H9 (cell line): ENCODE measurements around the gene PELI2. TPM values are rescaled to one million over a fixed set of nuclear protein-coding genes. Genes with fewer than 3 reads are reported as not detected.

Source experiments
- DNase-seq: peaks from one replicate; pipeline ENCODE4 v3.0.0-alpha.2; 2017
- H2AFZ ChIP-seq: one replicate; pipeline ENCODE4 v1.6.1; 2013; ENCODE audit warnings: mild to moderate bottlenecking, low read length, control low read depth, moderate library complexity
- H2AK5ac ChIP-seq: 2 replicates; pipeline ENCODE4 v1.6.1; 2013; ENCODE audit warnings: low read length, control low read depth, mixed read lengths; ENCODE audit not compliant: insufficient read length
- H2BK120ac ChIP-seq: one replicate; pipeline ENCODE4 v1.6.1; 2013; ENCODE audit warnings: low read depth, mild to moderate bottlenecking, low read length, control low read depth, inconsistent platforms; ENCODE audit not compliant: poor library complexity, severe bottlenecking
- H2BK12ac ChIP-seq: 2 replicates; pipeline ENCODE4 v1.6.1; 2013; ENCODE audit warnings: low read length, control low read depth, mixed read lengths, low read depth; ENCODE audit not compliant: insufficient read length
- H2BK15ac ChIP-seq: 2 replicates; pipeline ENCODE4 v1.6.1; 2013; ENCODE audit warnings: low read depth, low read length, control low read depth
- H2BK20ac ChIP-seq: one replicate; pipeline ENCODE4 v1.6.1; 2013; ENCODE audit warnings: low read depth, mild to moderate bottlenecking, low read length, control low read depth, inconsistent platforms; ENCODE audit not compliant: poor library complexity, severe bottlenecking
- H2BK5ac ChIP-seq: 2 replicates; pipeline ENCODE4 v1.6.1; 2013; ENCODE audit warnings: low read length, control low read depth, mixed read lengths; ENCODE audit not compliant: insufficient read length
- H3K14ac ChIP-seq: 2 replicates; pipeline ENCODE4 v1.6.1; 2013; ENCODE audit warnings: low read length, control low read depth; ENCODE audit not compliant: insufficient read depth
- H3K18ac ChIP-seq: 2 replicates; pipeline ENCODE4 v1.6.1; 2013; ENCODE audit warnings: low read depth, mild to moderate bottlenecking, mixed read lengths, low read length, control low read depth; ENCODE audit not compliant: insufficient read length
- H3K23ac ChIP-seq: 2 replicates; pipeline ENCODE4 v1.6.1; 2013; ENCODE audit warnings: low read length, control low read depth, mixed read lengths, low read depth; ENCODE audit not compliant: insufficient read length
- H3K23me2 ChIP-seq: 2 replicates; pipeline ENCODE4 v1.6.1; 2013; ENCODE audit warnings: low read depth, mild to moderate bottlenecking, mixed read lengths, low read length, control low read depth; ENCODE audit not compliant: insufficient read length, poor library complexity, severe bottlenecking
- H3K27ac ChIP-seq: 2 replicates; pipeline ENCODE4 v1.5.1; 2013; ENCODE audit warnings: low read length, control low read depth, mixed read lengths, low read depth; ENCODE audit not compliant: insufficient read length
- H3K27me3 ChIP-seq: 2 replicates; pipeline ENCODE4 v1.6.1; 2013; ENCODE audit warnings: low read length, control low read depth, inconsistent platforms; ENCODE audit not compliant: insufficient read depth
- H3K4ac ChIP-seq: 2 replicates; pipeline ENCODE4 v1.6.1; 2013; ENCODE audit warnings: low read depth, mild to moderate bottlenecking, control low read depth, inconsistent platforms, low read length, moderate library complexity
- H3K4me1 ChIP-seq: 2 replicates; pipeline ENCODE4 v1.6.1; 2013; ENCODE audit warnings: low read length, control low read depth, inconsistent platforms; ENCODE audit not compliant: insufficient read depth
- H3K4me2 ChIP-seq: 2 replicates; pipeline ENCODE4 v1.6.1; 2013; ENCODE audit warnings: low read length, control low read depth, mixed read lengths; ENCODE audit not compliant: insufficient read length, insufficient read depth
- H3K56ac ChIP-seq: 2 replicates; pipeline ENCODE4 v1.6.1; 2013; ENCODE audit warnings: low read depth, mild to moderate bottlenecking, mixed read lengths, low read length, control low read depth; ENCODE audit not compliant: insufficient read length
- H3K79me1 ChIP-seq: 2 replicates; pipeline ENCODE4 v1.6.1; 2013; ENCODE audit warnings: low read depth, mild to moderate bottlenecking, moderate library complexity, low read length, control low read depth, inconsistent platforms; ENCODE audit not compliant: insufficient read depth, poor library complexity, severe bottlenecking
- H3K79me2 ChIP-seq: 2 replicates; pipeline ENCODE4 v1.6.1; 2013; ENCODE audit warnings: low read length, control low read depth, inconsistent platforms; ENCODE audit not compliant: insufficient read depth
- H3K9ac ChIP-seq: 2 replicates; pipeline ENCODE4 v1.6.1; 2013; ENCODE audit warnings: low read length, control low read depth, mixed read lengths; ENCODE audit not compliant: insufficient read length; ENCODE audit errors: extremely low read depth
- H3K9me3 ChIP-seq: one replicate; pipeline ENCODE4 v1.6.1; 2013; ENCODE audit warnings: low read depth, low read length, inconsistent platforms; ENCODE audit not compliant: control insufficient read depth
- H3T11ph ChIP-seq: one replicate; pipeline ENCODE4 v1.6.1; 2013; ENCODE audit warnings: mild to moderate bottlenecking, low read length, control low read depth, inconsistent platforms
- H4K20me1 ChIP-seq: one replicate; pipeline ENCODE4 v1.6.1; 2013; ENCODE audit not compliant: control insufficient read depth, insufficient read length, insufficient read depth
- H4K5ac ChIP-seq: 2 replicates; pipeline ENCODE4 v1.6.1; 2013; ENCODE audit warnings: low read depth, mild to moderate bottlenecking, mixed read lengths, low read length, control low read depth; ENCODE audit not compliant: insufficient read length
- H4K8ac ChIP-seq: replicated peaks from 2 replicates; pipeline ENCODE4 v1.6.1; 2013; ENCODE audit warnings: low read length, control low read depth, mixed read lengths, low read depth; ENCODE audit not compliant: insufficient read length
- H4K91ac ChIP-seq: 2 replicates; pipeline ENCODE4 v1.6.1; 2013; ENCODE audit warnings: low read depth, mild to moderate bottlenecking, moderate library complexity, mixed read lengths, low read length, control low read depth; ENCODE audit not compliant: insufficient read length
- H3K27ac Mint-ChIP-seq, 3 experiments: 2 replicates in 2 of 3; 3 replicates in 1 of 3; pipeline ENCODE4 v1.8.0; 2020 to 2021; ENCODE audit warnings: mixed read lengths in 3 of 3, mild to moderate bottlenecking in 1 of 3, moderate library complexity in 1 of 3
- H3K27me3 Mint-ChIP-seq: 2 replicates; pipeline ENCODE4 v1.8.0; 2021; ENCODE audit warnings: low read depth, mild to moderate bottlenecking, moderate library complexity, mixed read lengths
- H3K36me3 Mint-ChIP-seq, 3 experiments: 2 replicates in 2 of 3; 3 replicates in 1 of 3; pipeline ENCODE4 v1.8.0; 2020 to 2021; ENCODE audit warnings: low read depth in 3 of 3, mixed read lengths in 3 of 3; ENCODE audit not compliant: insufficient read depth in 1 of 3
- H3K4me1 Mint-ChIP-seq, 2 experiments: 2 replicates each; pipeline ENCODE4 v1.8.0; 2020; ENCODE audit warnings: mixed read lengths in 2 of 2
- H3K4me3 Mint-ChIP-seq, 2 experiments: 2 replicates in 1 of 2; 3 replicates in 1 of 2; pipeline ENCODE4 v1.8.0; 2020 to 2021; ENCODE audit warnings: mild to moderate bottlenecking in 2 of 2, mixed read lengths in 2 of 2, moderate library complexity in 1 of 2
- H3K9me3 Mint-ChIP-seq, 2 experiments: 2 replicates in 1 of 2; 3 replicates in 1 of 2; pipeline ENCODE4 v1.8.0; 2020; ENCODE audit warnings: mild to moderate bottlenecking in 2 of 2, mixed read lengths in 2 of 2, moderate library complexity in 1 of 2
- CTCF ChIP-seq: fragments of 200-600 bp; sonication (generic); conservative IDR thresholded peaks from 3 replicates; pipeline ENCODE4 v1.8.0; 2021; ENCODE audit warnings: antibody characterized with exemption, mild to moderate bottlenecking
- WGBS: extraction: QIAGEN DNeasy Blood & Tissue Kit; methylation state at CpG from one replicate; pipeline ENCODE4 v1.1.7; 2013; ENCODE audit warnings: missing lambda C conversion rate, low lambda C conversion rate, mixed read lengths; ENCODE audit not compliant: insufficient read length; ENCODE audit errors: extremely low coverage; 5-methylcytosine and 5-hydroxymethylcytosine counted together
- total RNA-seq: library from RNA; stranded (reverse); gene quantifications from 2 replicates; pipeline ENCODE4 v1.2.1, GENCODE V29; 2021

Gene PELI2
- total RNA-seq, 1 experiment from 2014 or later, result 18.0 TPM

GRCh38 chr14:56126637-56126913 is 8.4 kb downstream of the PELI2 start:
- no CpG with 5 or more reads among the region's 2 CpGs for WGBS
- Histone ChIP-seq H2BK120ac (no peak overlapping the region), H3K4me2 (no peak overlapping the region), H3K27me3 (no peaks in the 10 kb centered on the region), H4K8ac (no peak overlapping the region), H2AK5ac (no peak overlapping the region), H3K27ac (no peak overlapping the region), H2BK15ac (no peak overlapping the region), H3K56ac (no peak overlapping the region), H3K79me1 (peaks cover 5% of the 10 kb centered on the region), H3K9me3 (no peaks in the 10 kb centered on the region), H3K4ac (no peak overlapping the region), H2BK12ac (no peak overlapping the region), H3K23ac (no peak overlapping the region), H4K91ac (no peak overlapping the region), H3K18ac (no peak overlapping the region), H3K23me2 (no peaks in the 10 kb centered on the region), H2BK5ac (no peak overlapping the region), H3T11ph (no peak overlapping the region), H2BK20ac (no peak overlapping the region), H4K5ac (no peak overlapping the region), H3K14ac (no peak overlapping the region), H3K9ac (no peak overlapping the region), H4K20me1 (no peaks in the 10 kb centered on the region), H2AFZ (no peak overlapping the region), H3K79me2 (no peaks in the 10 kb centered on the region; the same call in 1 of the 2 replicates), H3K4me1 (peaks cover 2% of the 10 kb centered on the region; the same call in 1 of the 2 replicates)
- H3K27me3 Mint-ChIP-seq, result peaks cover 4% of the 10 kb centered on the region
- no peak for DNase-seq
- H3K36me3 Mint-ChIP-seq, result no peaks in the 10 kb centered on the region; a peak in 1 of 7 replicates
- H3K9me3 Mint-ChIP-seq, result no peaks in the 10 kb centered on the region
- H3K4me1 Mint-ChIP-seq, result peaks cover 42 to 50% of the 10 kb centered on the region in 2 experiments
- TF ChIP-seq CTCF, result no peak
- no peak overlapping the region for H3K27ac Mint-ChIP-seq
- H3K4me3 Mint-ChIP-seq, result no peak overlapping the region
